Lower leg skin (tissue), 3 donors: ENCODE data around the gene GPR25.

Experiments used
- POLR2A ChIP-seq, 2 donors: fragments of 450-650 bp; IDR thresholded peaks; one replicate each; pipeline ENCODE4 v1.6.1; 2016 to 2017; ENCODE audit warnings: antibody characterized with exemption in 2 of 2, mild to moderate bottlenecking in 1 of 2, moderate library complexity in 1 of 2
- TF ChIP-seq, protein P1 (sequence below), 3 donors: fragments of 450-650 bp; IDR thresholded peaks; one replicate each; pipeline ENCODE4 v1.5.1; 2016; ENCODE audit warnings: antibody characterized with exemption in 3 of 3, mild to moderate bottlenecking in 3 of 3, moderate library complexity in 2 of 3

DNA sequence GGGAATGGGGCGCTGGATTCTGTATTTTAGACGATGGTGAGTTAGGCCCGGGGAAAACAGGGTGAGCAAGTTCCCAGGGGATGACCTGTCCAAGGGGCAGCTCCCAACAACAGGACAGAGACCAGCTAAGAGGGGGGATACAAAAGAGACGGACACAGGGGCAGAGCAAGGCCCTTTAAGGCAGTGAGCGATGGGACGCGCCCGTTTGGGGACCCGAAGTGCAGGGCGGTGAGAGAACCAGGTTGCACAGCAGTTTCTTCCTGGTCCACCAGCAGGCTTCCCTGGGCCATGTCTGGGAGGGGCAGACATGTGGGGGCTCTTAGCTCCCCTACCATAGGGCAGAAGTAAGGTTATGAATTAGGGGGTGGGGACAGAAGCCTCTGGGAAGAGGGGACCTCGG, 43.9 kb downstream of the GPR25 start:
- TF ChIP-seq, protein P1, sequence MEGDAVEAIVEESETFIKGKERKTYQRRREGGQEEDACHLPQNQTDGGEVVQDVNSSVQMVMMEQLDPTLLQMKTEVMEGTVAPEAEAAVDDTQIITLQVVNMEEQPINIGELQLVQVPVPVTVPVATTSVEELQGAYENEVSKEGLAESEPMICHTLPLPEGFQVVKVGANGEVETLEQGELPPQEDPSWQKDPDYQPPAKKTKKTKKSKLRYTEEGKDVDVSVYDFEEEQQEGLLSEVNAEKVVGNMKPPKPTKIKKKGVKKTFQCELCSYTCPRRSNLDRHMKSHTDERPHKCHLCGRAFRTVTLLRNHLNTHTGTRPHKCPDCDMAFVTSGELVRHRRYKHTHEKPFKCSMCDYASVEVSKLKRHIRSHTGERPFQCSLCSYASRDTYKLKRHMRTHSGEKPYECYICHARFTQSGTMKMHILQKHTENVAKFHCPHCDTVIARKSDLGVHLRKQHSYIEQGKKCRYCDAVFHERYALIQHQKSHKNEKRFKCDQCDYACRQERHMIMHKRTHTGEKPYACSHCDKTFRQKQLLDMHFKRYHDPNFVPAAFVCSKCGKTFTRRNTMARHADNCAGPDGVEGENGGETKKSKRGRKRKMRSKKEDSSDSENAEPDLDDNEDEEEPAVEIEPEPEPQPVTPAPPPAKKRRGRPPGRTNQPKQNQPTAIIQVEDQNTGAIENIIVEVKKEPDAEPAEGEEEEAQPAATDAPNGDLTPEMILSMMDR (IDR thresholded peaks at IDR 0.05): no peak
- no peak for TF ChIP-seq POLR2A (IDR thresholded peaks at IDR 0.05)
